SK-N-MC (cell line): ENCODE measurements around the gene JPH2.

Experiments
- EZH2 ChIP-seq: fragments of 200-600 bp; sonication (generic); IDR thresholded peaks from one replicate; pipeline ENCODE4 v1.6.1; 2017; ENCODE audit warnings: antibody characterized with exemption
- FOXP2 ChIP-seq: optimal IDR thresholded peaks from 2 replicates; pipeline ENCODE3; 2011; ENCODE audit warnings: mild to moderate bottlenecking, moderate library complexity; ENCODE audit not compliant: insufficient read depth; ENCODE audit errors: extremely low read length, control extremely low read depth
- POLR2AphosphoS5 ChIP-seq: IDR thresholded peaks from 2 replicates; pipeline ENCODE4 v1.6.1; 2012; ENCODE audit warnings: mild to moderate bottlenecking, low read depth, low read length, borderline replicate concordance

DNA sequence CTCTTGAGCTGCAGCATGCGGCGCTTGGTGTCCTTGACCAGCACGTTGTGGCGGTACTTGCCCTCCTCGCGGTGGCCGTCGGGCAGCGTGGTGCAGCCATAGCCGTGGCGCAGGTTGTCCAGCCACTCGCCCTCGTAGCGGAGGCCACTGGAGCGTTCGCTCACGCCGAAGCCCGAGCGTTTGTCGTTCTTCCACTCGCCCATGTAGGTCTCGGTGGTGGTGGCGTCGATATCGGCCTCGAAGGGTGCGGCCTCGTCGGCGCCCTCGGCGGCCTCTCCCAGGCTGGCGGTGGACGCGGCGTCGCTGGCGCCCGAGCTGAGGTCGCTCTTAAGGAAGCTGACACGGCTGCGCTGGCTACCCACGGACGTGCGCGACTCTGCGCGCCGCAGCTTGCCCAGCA, 27.3 kb downstream of the JPH2 start:
- TF ChIP-seq EZH2 (no peak), POLR2AphosphoS5 (no peak), FOXP2 (no peak)
